IMR-90 (cell line): ENCODE measurements around the gene TBCEL. TPM values are rescaled to one million over a fixed set of nuclear protein-coding genes. Genes with fewer than 3 reads are reported as not detected.

Source experiments
- ATAC-seq: fragments of 200-7000 bp; cut with Tn5 transposase; 2 replicates; pipeline ENCODE4 v1.9.1; 2020; ENCODE audit warnings: low read depth, mild to moderate bottlenecking, moderate library complexity
- BruUV-seq: library from RNA; stranded (reverse); fragments of 400-500 nt; replicated peaks from 2 replicates; lab custom pipeline; 2021; lab: Mats Ljungman, UMichigan
- CTCF ChIA-PET: fragments of 300-600 bp; formaldehyde crosslinking; extraction: SDS; loops from one replicate; lab custom pipeline; 2021; ENCODE audit warnings: antibody characterized with exemption; lab: Yijun Ruan, JAX
- POLR2A ChIA-PET: fragments of 300-600 bp; sonication (Branson Sonifier 250); formaldehyde crosslinking; loops from one replicate; lab custom pipeline; 2022; ENCODE audit warnings: antibody characterized with exemption; ENCODE audit not compliant: unreplicated experiment; lab: Charles Lee
- DNase-seq: peaks from one replicate; pipeline ENCODE4 v3.0.0; 2013
- H2AFZ ChIP-seq: replicated peaks from 2 replicates; pipeline ENCODE3; 2013; ENCODE audit warnings: low read length, mild to moderate bottlenecking; ENCODE audit not compliant: poor library complexity
- H2AK5ac ChIP-seq: 2 replicates; pipeline ENCODE4 v1.6.1; 2013; ENCODE audit warnings: low read depth, low read length, inconsistent platforms
- H2AK9ac ChIP-seq: replicated peaks from 2 replicates; pipeline ENCODE3; 2013; ENCODE audit warnings: mild to moderate bottlenecking, low read depth, low read length, moderate library complexity; ENCODE audit not compliant: poor library complexity
- H2BK120ac ChIP-seq: 2 replicates; pipeline ENCODE4 v1.6.1; 2013; ENCODE audit warnings: low read depth, low read length, inconsistent platforms
- H2BK15ac ChIP-seq: 3 replicates; pipeline ENCODE4 v1.6.1; 2013; ENCODE audit warnings: low read depth, low read length, inconsistent platforms
- H2BK20ac ChIP-seq: 2 replicates; pipeline ENCODE4 v1.6.1; 2013; ENCODE audit warnings: low read depth, mild to moderate bottlenecking, inconsistent platforms, low read length, moderate library complexity
- H2BK5ac ChIP-seq: 2 replicates; pipeline ENCODE4 v1.6.1; 2013; ENCODE audit warnings: mild to moderate bottlenecking, low read depth, low read length, inconsistent platforms; ENCODE audit not compliant: poor library complexity, severe bottlenecking
- H3K14ac ChIP-seq: replicated peaks from 2 replicates; pipeline ENCODE4 v1.6.1; 2013; ENCODE audit warnings: low read depth, low read length, inconsistent platforms
- H3K18ac ChIP-seq: 2 replicates; pipeline ENCODE4 v1.6.1; 2013; ENCODE audit warnings: low read depth, low read length, control low read depth
- H3K23ac ChIP-seq: 2 replicates; pipeline ENCODE4 v1.6.1; 2013; ENCODE audit warnings: low read depth, low read length, inconsistent platforms
- H3K27ac ChIP-seq: 2 replicates; pipeline ENCODE4 v1.5.1; 2013; ENCODE audit warnings: mild to moderate bottlenecking, control low read depth, low read length; ENCODE audit not compliant: insufficient read depth
- H3K27me3 ChIP-seq: 2 replicates; pipeline ENCODE4 v1.6.1; 2013; ENCODE audit warnings: low read length; ENCODE audit not compliant: control insufficient read depth, insufficient read depth
- H3K36me3 ChIP-seq: 2 replicates; pipeline ENCODE4 v1.6.1; 2013; ENCODE audit warnings: low read length, mixed read lengths; ENCODE audit not compliant: control insufficient read depth, insufficient read depth
- H3K4ac ChIP-seq: 2 replicates; pipeline ENCODE4 v1.6.1; 2013; ENCODE audit warnings: low read depth, low read length, inconsistent platforms
- H3K4me1 ChIP-seq: 2 replicates; pipeline ENCODE4 v1.6.1; 2013; ENCODE audit warnings: low read length, mixed read lengths; ENCODE audit not compliant: control insufficient read depth, insufficient read depth
- H3K4me2 ChIP-seq: 2 replicates; pipeline ENCODE4 v1.6.1; 2013; ENCODE audit warnings: low read depth, mild to moderate bottlenecking, control low read depth, low read length, moderate library complexity
- H3K4me3 ChIP-seq: 2 replicates; pipeline ENCODE4 v1.5.1; 2013; ENCODE audit warnings: low read depth, mild to moderate bottlenecking, control low read depth, low read length, moderate library complexity; ENCODE audit not compliant: insufficient read depth
- H3K56ac ChIP-seq: 2 replicates; pipeline ENCODE4 v1.6.1; 2013; ENCODE audit warnings: low read length, inconsistent platforms; ENCODE audit not compliant: insufficient read depth; ENCODE audit errors: extremely low read depth
- H3K79me1 ChIP-seq, 2 experiments: 2 replicates each; pipeline ENCODE4 v1.6.1; 2013; ENCODE audit warnings: low read length in 2 of 2, inconsistent platforms in 1 of 2, low read depth in 1 of 2
- H3K9ac ChIP-seq: 2 replicates; pipeline ENCODE4 v1.6.1; 2013; ENCODE audit warnings: low read depth, low read length, control low read depth
- H3K9me1 ChIP-seq: 2 replicates; pipeline ENCODE4 v1.6.1; 2013; ENCODE audit warnings: low read length, inconsistent platforms; ENCODE audit not compliant: insufficient read depth
- H3K9me3 ChIP-seq: 2 replicates; pipeline ENCODE4 v1.6.1; 2013; ENCODE audit warnings: low read length; ENCODE audit not compliant: control insufficient read depth, insufficient read depth
- H4K20me1 ChIP-seq: 2 replicates; pipeline ENCODE4 v1.6.1; 2013; ENCODE audit warnings: low read length, inconsistent platforms; ENCODE audit not compliant: insufficient read depth
- H4K5ac ChIP-seq: 2 replicates; pipeline ENCODE4 v1.6.1; 2013; ENCODE audit warnings: mild to moderate bottlenecking, low read depth, low read length, control low read depth
- H4K8ac ChIP-seq, 2 experiments: 2 replicates each; pipeline ENCODE4 v1.6.1; 2013; ENCODE audit warnings: low read depth in 2 of 2, low read length in 2 of 2, control low read depth in 1 of 2, inconsistent platforms in 1 of 2
- H4K91ac ChIP-seq: 2 replicates; pipeline ENCODE4 v1.6.1; 2013; ENCODE audit warnings: low read depth, low read length, inconsistent platforms; ENCODE audit not compliant: insufficient read depth
- BHLHE40 ChIP-seq: fragments of 150-350 bp; IDR thresholded peaks from 2 replicates; pipeline ENCODE4 v1.6.1; 2016; ENCODE audit warnings: mild to moderate bottlenecking, low read depth, low read length
- FOS ChIP-seq: fragments of 150-350 bp; IDR thresholded peaks from 2 replicates; pipeline ENCODE4 v1.6.1; 2016; ENCODE audit warnings: low read depth, low read length
- MAFK ChIP-seq: IDR thresholded peaks from 2 replicates; pipeline ENCODE4 v1.6.1; 2012; ENCODE audit warnings: low read depth, low read length, improper control_type of control experiment
- MAZ ChIP-seq: IDR thresholded peaks from 2 replicates; pipeline ENCODE4 v1.6.1; 2012; ENCODE audit warnings: low read depth, mild to moderate bottlenecking, low read length, improper control_type of control experiment, moderate library complexity, borderline replicate concordance
- RAD21 ChIP-seq: IDR thresholded peaks from 2 replicates; pipeline ENCODE4 v1.6.1; 2012; ENCODE audit warnings: low read length, improper control_type of control experiment
- RFX5 ChIP-seq: IDR thresholded peaks from 2 replicates; pipeline ENCODE4 v1.8.0; 2012; ENCODE audit warnings: low read depth, mild to moderate bottlenecking, low read length, moderate library complexity
- WGBS, 2 experiments: methylation state at CpG; one replicate each; pipeline versions ENCODE4 v1.1.5 to v1.1.7; 2013; ENCODE audit warnings: missing lambda C conversion rate in 2 of 2; ENCODE audit not compliant: insufficient read length in 1 of 2; ENCODE audit errors: extremely low coverage in 2 of 2; 5-methylcytosine and 5-hydroxymethylcytosine counted together
- dilution Hi-C: fragments of 300-500 bp; cut with HindIII; formaldehyde crosslinking; loops from one replicate; pipeline ENCODE4 v1.14.3; 2018; ENCODE audit warnings: low sequenced_read_pairs; ENCODE audit not compliant: unreplicated experiment
- in situ Hi-C: fragments of 300-500 bp; cut with MboI; formaldehyde crosslinking; loops from 3 replicates; pipeline ENCODE4 v1.14.3; 2019; ENCODE audit warnings: low sequenced_read_pairs, inconsistent platforms, mixed read lengths
- intact Hi-C: fragments of 100-400 bp; cut with micrococcal nuclease; formaldehyde crosslinking; loops from 2 replicates; pipeline ENCODE4 v1.10.0; 2022
- polyA plus RNA-seq, 3 experiments: library from polyadenylated mRNA; depleted of rRNA; stranded (reverse); fragments of >200 nt; gene quantifications; 2 replicates each; pipeline ENCODE4 v1.2.3, GENCODE V29; 2012; ENCODE audit warnings: low replicate concordance in 1 of 3
- total RNA-seq: library from RNA; depleted of rRNA; stranded (reverse); fragments of >200 nt; gene quantifications from 2 replicates; pipeline ENCODE4 v1.2.3, GENCODE V29; 2012
- TF ChIP-seq, protein P1 (sequence below): fragments of 150-350 bp; IDR thresholded peaks from 2 replicates; pipeline ENCODE4 v1.6.1; 2017; ENCODE audit warnings: mild to moderate bottlenecking, antibody characterized with exemption, low read length, low read depth

TBCEL gene
- total and polyA plus RNA-seq, 2 of the 4 experiments (the other 2 are of a cell fraction), result 7.1 to 21.0 TPM

DNA sequence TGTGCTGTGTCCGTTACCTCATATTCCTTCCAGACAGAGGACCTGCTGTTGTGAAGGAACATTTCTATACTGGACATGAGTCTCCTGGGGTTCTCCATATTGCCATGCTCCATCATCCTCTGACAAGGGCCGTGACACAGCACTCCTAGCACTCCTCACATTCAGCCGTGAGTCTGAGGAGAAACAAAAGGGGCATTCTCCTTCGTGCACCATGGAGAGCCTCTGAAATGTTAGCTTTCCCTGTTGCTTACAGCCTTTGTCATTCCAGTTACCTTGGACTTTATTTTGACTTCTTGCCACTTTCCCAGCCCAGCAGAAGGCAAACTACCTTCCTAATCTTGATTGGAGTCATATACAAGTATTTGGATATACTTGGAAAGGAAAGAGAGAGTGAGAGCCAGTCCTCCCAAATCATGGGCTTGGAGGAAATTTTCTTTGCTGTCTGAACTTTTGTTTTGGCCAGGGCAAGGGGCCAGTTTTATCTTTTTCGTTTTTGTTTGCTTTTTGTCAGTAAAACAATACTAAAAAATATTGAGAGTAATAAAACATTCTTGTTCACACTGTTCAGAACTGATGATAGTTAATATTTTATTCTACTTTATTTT is 48.0 kb downstream of the TBCEL start:
- Histone ChIP-seq H3K9me3 (no peaks in the 10 kb centered on the region), H3K4me2 (no peak overlapping the region), H2BK20ac (no peak overlapping the region), H4K8ac (no peak overlapping the region), H3K27ac (no peak overlapping the region), H3K18ac (no peak overlapping the region), H3K56ac (no peak overlapping the region), H3K9ac (no peak overlapping the region), H2AFZ (no peak overlapping the region), H4K91ac (no peak overlapping the region), H3K4ac (no peak overlapping the region), H3K14ac (no peak overlapping the region), H3K9me1 (peaks cover 7% of the 10 kb centered on the region), H3K79me1 (no peaks in the 10 kb centered on the region), H2BK120ac (no peak overlapping the region), H2BK5ac (no peak overlapping the region), H3K27me3 (no peaks in the 10 kb centered on the region), H4K20me1 (peaks cover 11% of the 10 kb centered on the region; the same call in 1 of the 2 replicates), H3K4me3 (no peak overlapping the region), H3K4me1 (peaks cover 5% of the 10 kb centered on the region; the same call in 1 of the 2 replicates), H4K5ac (no peak overlapping the region), H2AK5ac (no peak overlapping the region), H3K23ac (no peak overlapping the region), H3K36me3 (peaks cover 9% of the 10 kb centered on the region), H2BK15ac (no peak overlapping the region; the same call in 2 of the 3 replicates), H2AK9ac (no peak overlapping the region)
- no peak for TF ChIP-seq MAFK
- no peak for TF ChIP-seq MAZ
- TF ChIP-seq BHLHE40, result no peak
- no peak for TF ChIP-seq RAD21
- TF ChIP-seq, protein P1, sequence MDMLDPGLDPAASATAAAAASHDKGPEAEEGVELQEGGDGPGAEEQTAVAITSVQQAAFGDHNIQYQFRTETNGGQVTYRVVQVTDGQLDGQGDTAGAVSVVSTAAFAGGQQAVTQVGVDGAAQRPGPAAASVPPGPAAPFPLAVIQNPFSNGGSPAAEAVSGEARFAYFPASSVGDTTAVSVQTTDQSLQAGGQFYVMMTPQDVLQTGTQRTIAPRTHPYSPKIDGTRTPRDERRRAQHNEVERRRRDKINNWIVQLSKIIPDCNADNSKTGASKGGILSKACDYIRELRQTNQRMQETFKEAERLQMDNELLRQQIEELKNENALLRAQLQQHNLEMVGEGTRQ, result no peak
- TF ChIP-seq FOS, result no peak
- TF ChIP-seq RFX5, result no peak
- intact Hi-C loops (no loop called here), dilution Hi-C loops (no loop called here), in situ Hi-C loops (no loop called here)
- ChIA-PET CTCF (no interaction called here), POLR2A (no interaction called here)
- WGBS, 2 experiments, result no CpG with 5 or more reads among the region's 5 CpGs
- no peak for ATAC-seq
- no peak for DNase-seq
- BruUV-seq, result no TSS peak
